GM12874 (cell line): ENCODE results near the gene MTERF2.

Source experiments
- TF ChIP-seq, protein P1 (sequence below): IDR thresholded peaks from 2 replicates; pipeline ENCODE4 v1.5.1; 2011; ENCODE audit warnings: low read depth, mild to moderate bottlenecking, control low read depth, low read length, moderate library complexity; ENCODE audit not compliant: insufficient read depth

The MTERF2 gene

GRCh38 chr12:106975993-106976658 is 10.8 kb downstream of the MTERF2 start:
- TF ChIP-seq, protein P1, sequence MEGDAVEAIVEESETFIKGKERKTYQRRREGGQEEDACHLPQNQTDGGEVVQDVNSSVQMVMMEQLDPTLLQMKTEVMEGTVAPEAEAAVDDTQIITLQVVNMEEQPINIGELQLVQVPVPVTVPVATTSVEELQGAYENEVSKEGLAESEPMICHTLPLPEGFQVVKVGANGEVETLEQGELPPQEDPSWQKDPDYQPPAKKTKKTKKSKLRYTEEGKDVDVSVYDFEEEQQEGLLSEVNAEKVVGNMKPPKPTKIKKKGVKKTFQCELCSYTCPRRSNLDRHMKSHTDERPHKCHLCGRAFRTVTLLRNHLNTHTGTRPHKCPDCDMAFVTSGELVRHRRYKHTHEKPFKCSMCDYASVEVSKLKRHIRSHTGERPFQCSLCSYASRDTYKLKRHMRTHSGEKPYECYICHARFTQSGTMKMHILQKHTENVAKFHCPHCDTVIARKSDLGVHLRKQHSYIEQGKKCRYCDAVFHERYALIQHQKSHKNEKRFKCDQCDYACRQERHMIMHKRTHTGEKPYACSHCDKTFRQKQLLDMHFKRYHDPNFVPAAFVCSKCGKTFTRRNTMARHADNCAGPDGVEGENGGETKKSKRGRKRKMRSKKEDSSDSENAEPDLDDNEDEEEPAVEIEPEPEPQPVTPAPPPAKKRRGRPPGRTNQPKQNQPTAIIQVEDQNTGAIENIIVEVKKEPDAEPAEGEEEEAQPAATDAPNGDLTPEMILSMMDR = no peak

DNA sequence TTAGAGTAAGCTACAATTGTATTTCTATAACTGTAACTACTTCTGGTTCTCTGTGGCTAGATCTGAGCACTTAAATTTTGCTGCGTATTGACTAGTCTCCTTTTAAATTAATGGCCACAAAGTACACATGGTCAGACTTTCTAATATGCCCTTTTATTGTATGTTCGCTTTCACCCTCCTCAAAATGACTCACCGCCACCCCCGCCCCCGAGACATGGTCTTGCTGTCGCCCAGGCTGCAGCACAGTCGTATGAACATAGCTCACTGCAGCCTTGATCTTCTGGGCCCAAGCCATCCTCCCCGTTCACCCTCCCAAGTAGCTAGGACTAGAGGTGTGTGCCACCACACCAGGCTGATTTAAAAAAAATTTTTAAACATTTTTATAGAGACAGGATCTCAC is 11.8 kb downstream of the MTERF2 start:
- TF ChIP-seq, protein P1 = no peak

DNA sequence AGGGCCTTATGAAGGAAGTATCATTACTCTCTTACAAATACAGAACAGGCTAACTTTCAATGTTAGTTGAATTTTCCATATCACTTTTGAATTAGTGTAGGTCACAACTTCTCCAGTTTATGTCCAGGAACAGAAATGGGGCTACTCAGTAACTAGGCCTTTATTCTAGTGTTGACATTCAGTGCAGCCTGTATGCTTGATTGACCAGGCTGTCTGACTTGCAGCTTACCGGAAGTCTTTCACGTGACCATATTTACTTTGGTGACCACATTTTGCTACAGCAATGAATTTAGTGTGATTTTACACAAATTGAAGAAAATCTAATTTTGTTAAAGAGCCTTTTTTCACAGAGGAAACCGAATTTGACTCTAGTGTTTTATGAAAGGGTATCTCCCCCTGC is 12.4 kb downstream of the MTERF2 start:
- TF ChIP-seq, protein P1 = no peak

- TF ChIP-seq, protein P1 = no peak
These were observed 13.4 kb downstream of the MTERF2 start for GRCh38 chr12:106973545-106973944.

DNA sequence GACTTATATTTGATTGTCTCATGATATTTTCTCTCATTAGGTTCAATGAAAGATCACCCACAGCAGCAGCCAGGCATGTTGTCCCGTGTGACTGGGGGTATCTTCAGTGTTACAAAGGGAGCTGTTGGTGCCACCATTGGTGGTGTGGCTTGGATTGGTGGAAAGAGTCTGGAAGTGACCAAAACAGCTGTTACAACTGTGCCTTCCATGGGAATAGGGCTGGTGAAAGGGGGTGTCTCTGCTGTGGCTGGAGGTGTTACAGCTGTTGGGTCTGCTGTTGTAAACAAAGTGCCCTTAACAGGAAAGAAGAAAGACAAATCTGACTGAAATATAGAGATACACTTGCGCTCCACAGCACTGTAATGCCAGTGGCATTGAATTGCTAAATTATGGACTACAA is 15.9 kb downstream of the MTERF2 start:
- TF ChIP-seq, protein P1 = no peak

DNA sequence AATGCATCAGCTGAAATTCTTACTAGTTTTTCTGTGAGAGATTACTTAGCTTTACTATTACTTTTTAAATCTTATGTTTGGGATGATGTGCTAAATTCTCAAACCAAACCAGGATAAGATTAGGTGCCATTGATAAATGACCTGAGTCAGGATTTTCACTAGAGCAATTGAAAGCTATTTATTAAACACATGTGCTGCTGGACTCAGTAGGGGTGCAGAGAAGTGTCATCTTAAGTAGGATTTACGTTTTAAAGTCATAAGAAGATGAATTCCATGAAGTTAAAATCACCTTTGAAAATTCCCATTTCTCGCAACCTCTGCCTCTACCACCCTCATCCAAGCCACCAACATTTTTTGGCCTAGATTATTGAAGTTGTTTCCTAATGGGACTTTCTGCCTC is 22.4 kb downstream of the MTERF2 start:
- TF ChIP-seq, protein P1 = no peak

- TF ChIP-seq, protein P1 = no peak
These were observed 24.7 kb downstream of the MTERF2 start for GRCh38 chr12:106962286-106962685.
